Upper lobe of right lung (tissue), 1 donor: Measurements from ENCODE around the gene ANKK1. TPM values are rescaled to one million over a fixed set of nuclear protein-coding genes. Genes with fewer than 3 reads are reported as not detected.

Experiments used
- ATAC-seq: fragments of 200-7000 bp; cut with Tn5 transposase; one replicate; pipeline ENCODE4 v1.9.1; 2020; ENCODE audit warnings: mild to moderate bottlenecking, moderate library complexity
- DNase-seq: peaks from one replicate; pipeline ENCODE4 v3.0.0-alpha.2; 2020
- H3K27ac ChIP-seq: fragments of 200-600 bp; one replicate; pipeline ENCODE4 v1.8.0; 2022
- H3K27me3 ChIP-seq: fragments of 200-600 bp; one replicate; pipeline ENCODE4 v1.8.0; 2022; ENCODE audit warnings: mild to moderate bottlenecking
- H3K36me3 ChIP-seq: fragments of 200-600 bp; one replicate; pipeline ENCODE4 v1.8.0; 2022
- H3K4me1 ChIP-seq: fragments of 200-600 bp; one replicate; pipeline ENCODE4 v1.8.0; 2022
- H3K4me3 ChIP-seq: fragments of 200-600 bp; one replicate; pipeline ENCODE4 v1.8.0; 2022; ENCODE audit warnings: mild to moderate bottlenecking
- H3K9me3 ChIP-seq: fragments of 200-600 bp; one replicate; pipeline ENCODE4 v1.8.0; 2022
- CTCF ChIP-seq: fragments of 200-600 bp; IDR thresholded peaks from one replicate; pipeline ENCODE4 v1.8.0; 2022; ENCODE audit warnings: antibody characterized with exemption
- intact Hi-C: fragments of 100-400 bp; cut with DNase I; formaldehyde crosslinking; loops from one replicate; pipeline ENCODE4 v1.11.0; 2022
- total RNA-seq: library from RNA; stranded (reverse); fragmentation: NEBNext Ultra II Directional; extraction: Animal tissue kit (Norgen Biotek cat#: 25700); gene quantifications from one replicate; pipeline ENCODE4 v1.2.1, GENCODE V29; 2021
- donor health status: DM: no; HTN: yes; CAD: no; lungs with severe emphysema.

Gene ANKK1
- total RNA-seq, 1 donor from 2014 or later, result not detected

- H3K4me3 ChIP-seq, result no peak overlapping the region
- intact Hi-C loops, result no loop called here
- peaks cover 7% of the 10 kb centered on the region for H3K27me3 ChIP-seq
- no peaks in the 10 kb centered on the region for H3K9me3 ChIP-seq
- no peaks in the 10 kb centered on the region for H3K36me3 ChIP-seq
- ATAC-seq (no peak), DNase-seq (no peak)
- no peak overlapping the region for H3K27ac ChIP-seq
- H3K4me1 ChIP-seq, result no peaks in the 10 kb centered on the region
- TF ChIP-seq CTCF, result no peak
These were observed 5.5 kb upstream of the ANKK1 start for GRCh38 chr11:113382121-113382520.

GRCh38 chr11:113384551-113384950 is 3.0 kb upstream of the ANKK1 start:
- no peaks in the 10 kb centered on the region for H3K4me1 ChIP-seq
- intact Hi-C loops, result no loop called here
- DNase-seq (no peak), ATAC-seq (no peak)
- H3K27ac ChIP-seq, result no peak overlapping the region
- H3K4me3 ChIP-seq, result no peak overlapping the region
- H3K27me3 ChIP-seq, result peaks cover 29% of the 10 kb centered on the region
- no peak for TF ChIP-seq CTCF
- H3K36me3 ChIP-seq, result no peaks in the 10 kb centered on the region
- H3K9me3 ChIP-seq, result no peaks in the 10 kb centered on the region

- H3K4me1 ChIP-seq, result no peaks in the 10 kb centered on the region
- no peaks in the 10 kb centered on the region for H3K9me3 ChIP-seq
- DNase-seq (no peak), ATAC-seq (peak; percentile 35)
- no peak overlapping the region for H3K4me3 ChIP-seq
- TF ChIP-seq CTCF, result no peak
- no peaks in the 10 kb centered on the region for H3K36me3 ChIP-seq
- H3K27ac ChIP-seq, result no peak overlapping the region
- intact Hi-C loops, result no loop called here
- peaks cover 40% of the 10 kb centered on the region for H3K27me3 ChIP-seq
These were observed 1.8 kb upstream of the ANKK1 start for GRCh38 chr11:113385749-113386148.

GRCh38 chr11:113386866-113387265 is 713 bp upstream of the ANKK1 start:
- Histone ChIP-seq H3K4me1 (no peaks in the 10 kb centered on the region), H3K4me3 (no peak overlapping the region), H3K27me3 (peaks cover 40% of the 10 kb centered on the region), H3K36me3 (no peaks in the 10 kb centered on the region), H3K27ac (no peak overlapping the region), H3K9me3 (no peaks in the 10 kb centered on the region)
- DNase-seq (no peak), ATAC-seq (no peak)
- no peak for TF ChIP-seq CTCF
- intact Hi-C loops, result no loop called here

- DNase-seq (no peak), ATAC-seq (no peak)
- H3K36me3 ChIP-seq, result no peaks in the 10 kb centered on the region
- intact Hi-C loops, result no loop called here
- no peak for TF ChIP-seq CTCF
- H3K27me3 ChIP-seq, result peaks cover 40% of the 10 kb centered on the region
- no peaks in the 10 kb centered on the region for H3K4me1 ChIP-seq
- no peak overlapping the region for H3K4me3 ChIP-seq
- H3K9me3 ChIP-seq, result no peaks in the 10 kb centered on the region
- no peak overlapping the region for H3K27ac ChIP-seq
These were observed 1.7 kb downstream of the ANKK1 start for GRCh38 chr11:113389272-113389671.

- Histone ChIP-seq H3K27me3 (peaks cover 31% of the 10 kb centered on the region), H3K9me3 (no peaks in the 10 kb centered on the region), H3K4me1 (no peaks in the 10 kb centered on the region), H3K36me3 (no peaks in the 10 kb centered on the region), H3K4me3 (no peak overlapping the region), H3K27ac (no peak overlapping the region)
- intact Hi-C loops, result no loop called here
- ATAC-seq (no peak), DNase-seq (no peak)
- TF ChIP-seq CTCF, result no peak
These were observed 4.8 kb downstream of the ANKK1 start for GRCh38 chr11:113392236-113392921.
